NCI-H524 treated with DMSO at 0.1 percent for 48 hours (cell line): Measurements from ENCODE around the gene IP6K2.
"Not testable (repeated sequence)": the region's sequence is repeated elsewhere in the genome, so short reads cannot be mapped to it uniquely, and the experiment has no call there.

ENCODE experiments used
- DNase-seq: peaks from one replicate; lab custom pipeline; 2025; lab: John Stamatoyannopoulos, UW

The IP6K2 gene

GRCh38 chr3:48725185-48725855, 8.3 kb upstream of the IP6K2 start:
- DNase-seq, result not testable (repeated sequence)

GRCh38 chr3:48723725-48724124, 6.7 kb upstream of the IP6K2 start:
- no peak for DNase-seq

GRCh38 chr3:48723293-48723692, 6.3 kb upstream of the IP6K2 start:
- DNase-seq, result not testable (repeated sequence)

- no peak for DNase-seq
Observed at GRCh38 chr3:48716508-48716981, 476 bp downstream of the IP6K2 start.

GRCh38 chr3:48715174-48715800, 1.7 kb downstream of the IP6K2 start:
- DNase-seq, result no peak

- DNase-seq, result no peak
Observed at GRCh38 chr3:48711727-48712126, 5.3 kb downstream of the IP6K2 start.

GRCh38 chr3:48709051-48709461, 8.0 kb downstream of the IP6K2 start:
- no peak for DNase-seq

- DNase-seq, result no peak
Observed at GRCh38 chr3:48708481-48708889, 8.5 kb downstream of the IP6K2 start.

GRCh38 chr3:48707157-48707556, 9.9 kb downstream of the IP6K2 start:
- DNase-seq, result no peak

GRCh38 chr3:48702320-48702920, 14.6 kb downstream of the IP6K2 start:
- DNase-seq, result no peak

- DNase-seq, result no peak
Observed at GRCh38 chr3:48700731-48701405, 16.2 kb downstream of the IP6K2 start.

- DNase-seq, result no peak
Observed at GRCh38 chr3:48698891-48699290, 18.1 kb downstream of the IP6K2 start.

- DNase-seq, result no peak
Observed at GRCh38 chr3:48697952-48698351, 19.1 kb downstream of the IP6K2 start.

GRCh38 chr3:48696601-48697000, 20.4 kb downstream of the IP6K2 start:
- no peak for DNase-seq

GRCh38 chr3:48696156-48696555, 20.9 kb downstream of the IP6K2 start:
- DNase-seq, result no peak

- DNase-seq, result no peak
Observed at GRCh38 chr3:48695393-48695753, 21.6 kb downstream of the IP6K2 start.

GRCh38 chr3:48694610-48695392, 22.2 kb downstream of the IP6K2 start:
- no peak for DNase-seq

GRCh38 chr3:48693826-48694225, 23.2 kb downstream of the IP6K2 start:
- no peak for DNase-seq

- no peak for DNase-seq
Observed at GRCh38 chr3:48692551-48692950, 24.5 kb downstream of the IP6K2 start.

GRCh38 chr3:48690846-48691458, 26.1 kb downstream of the IP6K2 start:
- DNase-seq, result no peak

- no peak for DNase-seq
Observed at GRCh38 chr3:48689384-48689783, 27.6 kb downstream of the IP6K2 start.

GRCh38 chr3:48688737-48689075, 28.3 kb downstream of the IP6K2 start:
- DNase-seq, result no peak
